Upper lobe of left lung (tissue), 4 donors: ENCODE results near the gene PLEKHG3.

Experiments used
- POLR2A ChIP-seq, 4 donors: fragments of 450-650 bp; IDR thresholded peaks; one replicate each; pipeline ENCODE4 v1.5.1; 2016 to 2017; ENCODE audit warnings: antibody characterized with exemption in 4 of 4, mild to moderate bottlenecking in 2 of 4
- TF ChIP-seq, protein P1 (sequence below), 6 experiments: fragments of 450-650 bp in 4 of 6; fragments of 200-600 bp in 2 of 6; sonication (generic) in 2 of 6; IDR thresholded peaks; one replicate each; pipeline ENCODE4 v1.5.1; 2016 to 2019; ENCODE audit warnings: antibody characterized with exemption in 6 of 6

- TF ChIP-seq POLR2A (IDR thresholded peaks at IDR 0.05), result no peak
- TF ChIP-seq, protein P1, sequence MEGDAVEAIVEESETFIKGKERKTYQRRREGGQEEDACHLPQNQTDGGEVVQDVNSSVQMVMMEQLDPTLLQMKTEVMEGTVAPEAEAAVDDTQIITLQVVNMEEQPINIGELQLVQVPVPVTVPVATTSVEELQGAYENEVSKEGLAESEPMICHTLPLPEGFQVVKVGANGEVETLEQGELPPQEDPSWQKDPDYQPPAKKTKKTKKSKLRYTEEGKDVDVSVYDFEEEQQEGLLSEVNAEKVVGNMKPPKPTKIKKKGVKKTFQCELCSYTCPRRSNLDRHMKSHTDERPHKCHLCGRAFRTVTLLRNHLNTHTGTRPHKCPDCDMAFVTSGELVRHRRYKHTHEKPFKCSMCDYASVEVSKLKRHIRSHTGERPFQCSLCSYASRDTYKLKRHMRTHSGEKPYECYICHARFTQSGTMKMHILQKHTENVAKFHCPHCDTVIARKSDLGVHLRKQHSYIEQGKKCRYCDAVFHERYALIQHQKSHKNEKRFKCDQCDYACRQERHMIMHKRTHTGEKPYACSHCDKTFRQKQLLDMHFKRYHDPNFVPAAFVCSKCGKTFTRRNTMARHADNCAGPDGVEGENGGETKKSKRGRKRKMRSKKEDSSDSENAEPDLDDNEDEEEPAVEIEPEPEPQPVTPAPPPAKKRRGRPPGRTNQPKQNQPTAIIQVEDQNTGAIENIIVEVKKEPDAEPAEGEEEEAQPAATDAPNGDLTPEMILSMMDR (IDR thresholded peaks at IDR 0.05), result no peak
Measured at GRCh38 chr14:64741200-64741599, 37.0 kb downstream of the PLEKHG3 start.
